Sciatic nerve (tissue), 2 donors: ENCODE results near the gene ARFIP2. TPM values are rescaled to one million over a fixed set of nuclear protein-coding genes. Genes with fewer than 3 reads are reported as not detected.
A peak's percentile ranks its signal among the peaks of the same experiment; 100 is the strongest.

Experiments
- ATAC-seq: fragments of 200-7000 bp; cut with Tn5 transposase; one replicate; pipeline ENCODE4 v1.9.1; 2020; ENCODE audit warnings: mild to moderate bottlenecking, moderate library complexity
- DNase-seq: peaks from one replicate; pipeline ENCODE4 v3.0.0-alpha.2; 2020; ENCODE audit warnings: low spot score
- intact Hi-C: fragments of 100-400 bp; cut with DNase I; formaldehyde crosslinking; loops from one replicate; pipeline ENCODE4 v1.14.2; 2022
- total RNA-seq: library from RNA; stranded (reverse); fragmentation: NEBNext Ultra II Directional; extraction: Animal tissue kit (Norgen Biotek cat#: 25700); gene quantifications from one replicate; pipeline ENCODE4 v1.2.1, GENCODE V29; 2021
- donor health status: DM: no; HTN: no; CAD: no.
- donor health status: DM: no; HTN: no; CAD: no.

The ARFIP2 gene
- total RNA-seq, 1 donor from 2014 or later: 35.0 TPM

DNA sequence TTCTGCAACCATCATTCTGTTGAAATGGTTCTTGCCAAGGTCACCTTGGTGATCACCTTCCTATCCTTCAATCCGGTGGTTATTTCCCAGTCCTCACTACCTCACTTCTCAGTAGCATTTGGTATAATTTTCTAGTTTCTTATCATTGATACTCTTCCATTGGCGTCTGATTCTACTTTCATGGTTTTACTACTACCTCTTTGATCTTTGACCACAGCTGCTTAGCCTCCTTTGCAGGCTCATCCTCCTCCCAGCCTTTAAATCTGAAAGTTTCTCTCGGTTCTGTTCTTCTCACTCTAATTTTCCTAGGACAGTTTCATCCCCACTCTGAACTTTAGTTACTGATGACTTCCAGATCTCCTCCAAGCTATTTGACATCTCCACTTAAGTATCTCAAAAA, 5.1 kb upstream of the ARFIP2 start:
- intact Hi-C loops: no loop called here
- DNase-seq (no peak), ATAC-seq (no peak)

GRCh38 chr11:6485661-6486060, 4.5 kb upstream of the ARFIP2 start:
- DNase-seq: no peak
- no peak for ATAC-seq
- intact Hi-C loops: no loop called here

DNA sequence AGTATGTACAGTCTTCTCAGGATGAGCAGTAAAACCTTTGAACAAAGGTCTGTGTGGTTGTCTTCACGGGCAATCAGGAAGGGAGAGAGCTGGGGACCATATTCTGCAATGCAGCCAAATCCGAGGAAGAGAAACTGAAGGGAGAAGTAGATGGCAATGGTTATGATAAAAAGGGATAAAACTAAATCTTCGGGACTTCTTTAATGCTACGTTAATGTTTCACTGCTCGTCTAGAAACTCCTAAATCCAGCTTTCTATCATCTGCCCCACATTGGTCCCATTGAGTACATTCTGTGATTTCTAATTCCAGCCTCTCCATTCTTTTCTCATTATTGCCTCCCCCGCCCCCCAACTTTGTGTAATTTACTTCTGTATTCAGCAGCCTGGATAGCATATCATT, 1.9 kb upstream of the ARFIP2 start:
- intact Hi-C loops: no loop called here
- ATAC-seq (no peak), DNase-seq (no peak)

GRCh38 chr11:6482441-6482840, 1.3 kb upstream of the ARFIP2 start:
- ATAC-seq: no peak
- intact Hi-C loops: no loop called here
- DNase-seq: no peak

- ATAC-seq (no peak), DNase-seq (no peak)
- intact Hi-C loops: no loop called here
These were observed 769 bp upstream of the ARFIP2 start for GRCh38 chr11:6481924-6482275.

DNA sequence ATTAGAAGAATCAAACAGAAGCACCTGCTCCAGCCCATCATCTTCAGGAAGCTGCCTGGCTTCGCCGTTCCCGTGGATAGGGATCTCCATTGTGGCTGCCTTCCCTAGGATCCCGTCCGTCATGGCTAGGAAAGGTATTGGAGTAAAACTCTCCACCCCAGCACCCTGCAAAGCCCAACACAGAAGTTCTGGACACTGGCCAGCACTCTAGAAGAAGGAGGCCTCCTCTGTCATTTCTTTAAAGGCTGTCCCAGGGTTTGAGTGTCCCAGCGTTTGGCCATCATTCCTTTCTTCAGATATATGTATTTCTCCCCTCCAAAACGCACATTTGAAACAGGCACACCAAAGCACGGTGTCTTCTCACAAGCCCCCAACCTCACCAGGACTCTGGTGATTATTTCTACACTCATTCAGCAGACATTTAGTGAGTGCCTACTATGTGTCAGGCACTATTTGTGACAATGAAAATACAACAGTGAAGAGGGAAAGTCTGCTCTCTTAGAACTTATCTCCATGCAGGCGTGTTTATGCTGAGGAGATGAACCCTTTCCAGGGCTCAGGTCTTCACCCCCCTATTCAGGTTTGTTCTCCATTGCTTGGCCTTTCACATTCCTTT, 724 bp downstream of the ARFIP2 start:
- intact Hi-C loops: no loop called here
- ATAC-seq (no peak), DNase-seq (no peak)

DNA sequence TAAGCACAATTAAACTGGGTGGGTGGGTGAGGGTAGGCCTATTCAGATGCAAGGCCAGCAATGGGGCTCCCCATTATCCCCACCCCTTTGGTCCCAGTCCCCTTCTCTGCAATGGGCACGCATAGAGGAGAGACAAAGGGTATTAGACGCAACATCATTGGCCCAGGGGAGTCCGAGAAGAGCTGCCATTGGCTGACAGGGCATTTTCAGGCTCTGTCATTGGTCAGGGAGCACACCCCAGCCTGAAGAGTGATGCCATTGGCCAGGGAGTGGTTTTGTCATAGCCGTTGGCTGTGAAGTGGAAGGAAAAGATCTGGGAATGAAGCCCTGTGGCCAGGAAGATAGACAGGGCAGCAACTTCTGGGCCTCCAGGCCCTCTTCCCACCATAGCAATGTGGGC, 4.6 kb downstream of the ARFIP2 start:
- intact Hi-C loops: no loop called here
- ATAC-seq: no peak
- no peak for DNase-seq

DNA sequence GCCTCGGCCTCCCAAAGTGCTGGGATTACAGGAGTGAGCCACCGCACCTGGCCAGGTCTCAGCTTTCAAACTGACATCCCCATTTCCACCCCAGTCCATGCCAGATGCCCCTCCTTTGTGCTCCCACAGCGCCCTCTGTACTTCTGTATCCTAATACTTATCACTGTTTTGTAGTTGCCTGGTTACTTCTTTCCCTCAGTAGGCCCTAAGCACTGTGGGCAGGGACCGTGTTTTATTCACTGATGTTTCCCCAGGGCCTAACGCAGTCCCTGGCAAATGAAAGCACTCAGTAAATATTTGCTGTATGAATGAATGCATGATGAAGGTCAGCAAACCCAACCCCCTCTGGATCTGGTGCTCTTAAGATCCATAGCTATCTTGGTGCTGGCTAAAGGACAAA, 5.2 kb downstream of the ARFIP2 start:
- no peak for ATAC-seq
- DNase-seq: no peak
- intact Hi-C loops: no loop called here

GRCh38 chr11:6474806-6475500, 6.2 kb downstream of the ARFIP2 start:
- ATAC-seq (no peak), DNase-seq (no peak)
- intact Hi-C loops: no loop called here

GRCh38 chr11:6474413-6474792, 6.7 kb downstream of the ARFIP2 start:
- DNase-seq (no peak), ATAC-seq (no peak)
- intact Hi-C loops: no loop called here

DNA sequence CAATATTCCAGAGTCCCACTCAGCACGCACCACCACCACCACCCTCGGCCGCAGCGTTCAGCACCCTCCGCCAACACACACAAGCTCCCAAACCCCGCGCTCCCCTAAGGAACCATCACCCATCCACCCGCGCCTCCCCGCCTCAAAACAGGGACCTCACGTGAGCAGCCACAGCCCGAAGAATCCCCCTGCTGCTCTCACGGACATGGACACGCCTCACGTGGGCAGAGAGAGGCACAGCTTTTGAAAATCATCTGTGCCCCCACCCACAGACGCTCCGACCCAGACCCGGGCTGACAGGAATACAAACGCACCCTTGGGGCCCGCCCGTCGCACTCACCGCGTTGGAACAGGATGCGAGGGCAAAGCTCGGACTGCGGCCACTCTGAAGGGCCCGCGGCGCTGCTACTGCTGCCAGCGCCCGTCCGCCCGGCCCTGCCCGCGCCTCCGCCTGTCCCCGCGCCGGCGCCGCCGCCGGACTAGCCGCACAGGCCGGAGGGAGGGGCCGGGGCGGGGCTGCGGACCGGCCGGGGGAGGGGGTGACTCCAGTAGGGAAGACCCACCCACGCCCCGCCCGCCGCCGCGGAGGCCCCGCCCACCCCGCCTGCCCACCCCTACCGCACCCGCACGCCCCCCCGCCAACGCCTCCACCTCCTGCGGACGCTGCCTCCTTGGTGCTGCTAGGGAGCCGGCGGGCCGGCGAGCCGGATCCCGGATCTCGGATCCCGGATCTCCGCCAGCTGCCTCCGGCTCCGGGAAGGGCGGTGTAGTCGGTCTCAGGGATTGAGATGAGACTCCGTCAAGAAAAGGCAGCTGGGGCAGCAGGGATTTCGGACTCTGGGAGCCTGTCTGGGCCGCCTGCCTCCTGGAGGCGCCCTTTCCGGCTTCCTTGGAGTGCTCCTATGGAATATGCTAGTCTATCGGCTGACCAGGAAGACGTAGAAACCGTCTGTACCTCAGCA, 7.4 kb downstream of the ARFIP2 start, which contains the start of gene TRIM3:
TRIM3 (minus strand) TSS at position 491 of the 962 bp plus-strand sequence. CDS start 8,246 bp downstream, outside the sequence.
- intact Hi-C loops: no loop called here
- peak; percentile 82 for ATAC-seq

GRCh38 chr11:6472934-6473333, 8.2 kb downstream of the ARFIP2 start:
- ATAC-seq (no peak), DNase-seq (no peak)
- intact Hi-C loops: no loop called here

More for the DNA sequence above, 7.4 kb downstream of the ARFIP2 start, which contains the start of gene TRIM3:
- DNase-seq: peak; percentile 96

- ATAC-seq (no peak), DNase-seq (no peak)
- intact Hi-C loops: no loop called here
These were observed 11.5 kb downstream of the ARFIP2 start for GRCh38 chr11:6469599-6469998.

DNA sequence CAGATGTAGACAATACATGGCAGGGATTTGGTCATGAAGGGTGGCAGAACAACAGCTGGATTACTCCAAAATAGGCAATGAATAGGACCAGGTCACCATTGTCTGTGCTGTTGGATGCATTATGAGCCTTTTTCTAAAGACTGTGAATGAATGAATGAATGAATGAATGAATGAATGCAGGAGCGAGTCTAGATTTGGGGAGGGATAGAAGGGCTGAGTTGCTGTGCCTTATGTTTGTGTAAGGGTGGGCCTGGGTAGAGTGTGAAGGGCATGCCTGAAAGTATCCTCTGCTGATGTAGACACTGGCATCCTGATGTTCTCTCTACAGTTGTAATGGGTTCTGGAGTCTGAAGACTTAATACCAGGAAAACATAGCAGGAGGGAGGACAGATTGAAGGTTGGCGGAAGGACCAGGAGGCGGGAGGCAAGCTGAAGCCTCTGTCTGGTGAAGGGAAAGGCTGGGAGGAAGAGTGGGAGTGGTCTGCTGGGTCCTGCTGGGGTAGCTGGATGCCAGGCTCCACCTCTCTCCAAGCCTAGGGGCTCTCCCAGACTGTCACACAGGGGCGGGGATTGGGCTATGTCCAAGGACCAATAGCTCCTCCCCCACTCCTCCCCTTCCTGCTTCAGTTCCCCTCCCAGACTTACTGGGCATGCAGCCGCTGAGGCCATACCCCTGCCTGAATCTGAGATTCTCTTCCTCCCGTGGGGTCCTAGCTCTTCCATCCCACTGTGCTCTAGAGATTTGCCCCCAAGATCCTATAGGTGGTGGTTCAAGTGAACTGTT, 12.2 kb downstream of the ARFIP2 start:
- DNase-seq (peak; percentile 94), ATAC-seq (peak; percentile 96)
- intact Hi-C loops: no loop called here

- DNase-seq (no peak), ATAC-seq (no peak)
- intact Hi-C loops: no loop called here
These were observed 22.1 kb downstream of the ARFIP2 start for GRCh38 chr11:6459099-6459450.

GRCh38 chr11:6458352-6459098, 22.6 kb downstream of the ARFIP2 start:
- intact Hi-C loops: no loop called here
- DNase-seq (no peak), ATAC-seq (no peak)

- no peak for DNase-seq
- intact Hi-C loops: no loop called here
- ATAC-seq: peak; percentile 26
These were observed 23.4 kb downstream of the ARFIP2 start for GRCh38 chr11:6457581-6458320.
